Adrenal gland (tissue), 12 donors: ENCODE results near the gene NSUN4. TPM values are rescaled to one million over a fixed set of nuclear protein-coding genes. Genes with fewer than 3 reads are reported as not detected.

Experiments used
- DNase-seq, 7 donors: peaks; one replicate each; pipeline ENCODE4 v3.0.0-alpha.2; 2019 to 2020
- H3K27ac ChIP-seq, 5 donors: fragments of 200-600 bp; sonication (generic) in 4 of 5; 1 replicate in 3 of 5; 2 replicates in 2 of 5; pipeline versions ENCODE4 v1.5.1 to v1.8.0; 2016 to 2020; ENCODE audit warnings: mild to moderate bottlenecking in 1 of 5
- H3K27me3 ChIP-seq: fragments of 200-600 bp; 2 replicates; pipeline ENCODE4 v1.8.0; 2021
- H3K36me3 ChIP-seq, 2 donors: fragments of 200-600 bp; replicated peaks in 1 of 2; 1 replicate in 1 of 2; 2 replicates in 1 of 2; pipeline versions ENCODE4 v1.5.1 to v1.8.0; 2018 to 2022
- H3K4me1 ChIP-seq, 2 donors: fragments of 200-600 bp; replicated peaks in 1 of 2; 1 replicate in 1 of 2; 2 replicates in 1 of 2; pipeline versions ENCODE4 v1.5.1 to v1.8.0; 2018 to 2021
- H3K4me3 ChIP-seq, 4 donors: fragments of 200-600 bp; sonication (generic) in 3 of 4; one replicate each; pipeline ENCODE4 v1.5.1; 2016 to 2018
- H3K9me3 ChIP-seq, 3 donors: fragments of 200-600 bp; sonication (generic) in 1 of 3; replicated peaks in 1 of 3; 1 replicate in 2 of 3; 2 replicates in 1 of 3; pipeline versions ENCODE4 v1.5.1 to v1.8.0; 2016 to 2021
- POLR2A ChIP-seq, 2 donors: fragments of 450-650 bp; IDR thresholded peaks; one replicate each; pipeline ENCODE4 v1.6.1; 2017; ENCODE audit warnings: antibody characterized with exemption in 2 of 2, mild to moderate bottlenecking in 2 of 2, moderate library complexity in 1 of 2
- WGBS, 4 donors: extraction: QIAGEN DNeasy Blood & Tissue Kit in 2 of 4; methylation state at CpG; one replicate each; pipeline versions ENCODE4 v1.1.5 to v1.1.7; 2013 to 2017; 5-methylcytosine and 5-hydroxymethylcytosine counted together
- intact Hi-C, 2 donors: fragments of 100-400 bp; cut with DNase I; formaldehyde crosslinking; loops; one replicate each; pipeline versions ENCODE4 v1.14.1 to v1.15.0; 2022 to 2023
- polyA plus RNA-seq, 3 donors: library from polyadenylated mRNA; stranded (reverse); fragments of 200-250 nt in 2 of 3; fragments of 350-450 nt in 1 of 3; fragmentation: Illumina TruSeq in 1 of 3; extraction: RNeasy Lipid Tissue Mini Kit (QIAGEN cat#74804) in 1 of 3; gene quantifications; one replicate each; pipeline ENCODE4 v1.2.3, GENCODE V29; 2013 to 2014
- total RNA-seq, 9 donors: library from RNA; depleted of rRNA in 4 of 9; stranded (reverse); fragments of >200 nt in 4 of 9; fragments of 120-200 nt in 1 of 9; fragmentation: NEBNext Ultra II Directional in 1 of 9; extraction: Animal tissue kit (Norgen Biotek cat#: 25700) in 1 of 9; gene quantifications; one replicate each; pipeline versions ENCODE4 v1.1.0 to v1.2.4, GENCODE V29; 2013 to 2023
- TF ChIP-seq, protein P1 (sequence below), 6 experiments: fragments of 450-650 bp in 4 of 6; fragments of 200-600 bp in 2 of 6; sonication (generic) in 1 of 6; IDR thresholded peaks; 1 replicate in 5 of 6; 2 replicates in 1 of 6; pipeline versions ENCODE4 v1.5.1 to v1.8.0; 2016 to 2021; ENCODE audit warnings: antibody characterized with exemption in 6 of 6, mild to moderate bottlenecking in 2 of 6, moderate library complexity in 1 of 6
- donor health status: healthy with polysubstance abuse.
- donor health status: Bipolar disorder and iron deficiency.
- donor health status: DM: yes; HTN: yes; CAD: no.
- donor health status: DM: no; HTN: no; CAD: no.
- donor health status: DM: no; HTN: no; CAD: no.
- donor health status: DM: yes; HTN: yes; CAD: no.

Gene NSUN4
- total and polyA plus RNA-seq, 12 donors: 13.8 to 46.1 (median 37.2) TPM

DNA sequence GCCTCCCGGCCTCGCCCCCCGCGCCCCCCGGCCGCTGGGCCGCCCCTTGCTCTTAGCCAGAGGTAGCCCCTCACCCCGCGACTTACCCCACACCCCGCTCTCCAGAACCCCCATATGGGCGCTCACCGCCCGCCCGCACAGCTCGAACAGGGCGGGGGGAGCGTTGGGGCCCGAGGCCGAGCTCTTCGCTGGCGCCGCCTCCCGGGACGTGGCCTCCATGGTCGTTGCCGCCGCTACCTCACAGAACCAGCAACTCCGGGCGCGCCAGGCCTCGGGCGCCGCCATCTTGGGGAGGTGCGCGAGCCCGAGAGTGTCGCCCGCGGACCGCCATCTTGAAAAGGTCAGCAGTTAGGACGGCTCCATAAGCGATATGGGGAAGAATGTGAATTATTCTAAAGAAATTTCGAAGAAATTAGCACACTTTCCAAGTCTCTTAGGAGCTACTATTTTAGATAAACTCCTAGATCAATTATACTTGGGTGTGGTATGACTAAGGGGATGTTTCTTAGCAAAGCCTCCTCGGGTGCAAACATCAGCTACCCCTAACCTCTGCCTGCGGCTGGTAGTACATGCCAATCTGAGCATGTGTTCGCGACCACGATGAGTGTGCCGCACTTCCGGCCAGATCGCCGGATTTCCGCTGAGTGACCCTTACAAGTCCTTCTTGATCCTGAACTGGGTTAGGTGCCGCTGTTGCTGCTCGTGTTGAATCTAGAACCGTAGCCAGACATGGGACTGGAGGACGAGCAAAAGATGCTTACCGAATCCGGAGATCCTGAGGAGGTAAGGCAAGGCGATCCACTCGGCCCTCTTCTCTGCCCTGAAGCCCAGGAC is 37.4 kb upstream of the NSUN4 start, which contains the start of the genes LRRC41 and UQCRH:
Gene LRRC41, minus strand, starts transcription at position 579 of the 834 bp plus-strand sequence. Its CDS starts 294 bp downstream, at position 285.
Gene UQCRH, plus strand, starts transcription at position 661 of the 834 bp plus-strand sequence. Its CDS starts 69 bp downstream, at position 730.
- Histone ChIP-seq H3K36me3 (no peaks in the 10 kb centered on the region), H3K9me3 (no peaks in the 10 kb centered on the region), H3K27ac (peak within 1 kb of the TSS; percentile 93 to 99 (median 99)), H3K27me3 (no peaks in the 10 kb centered on the region), H3K4me3 (peak within 1 kb of the TSS; percentile 66 to 90 (median 82)), H3K4me1 (peaks cover 32 to 59% of the 10 kb centered on the region in 2 donors)
- intact Hi-C loops: no loop called here
- peak; percentile 91 to 98 (median 97) for DNase-seq
- WGBS, 4 donors: 0 to 1% (median 0%) methylated on average over 15 to 61 of the region's 61 CpGs
- TF ChIP-seq, protein P1, sequence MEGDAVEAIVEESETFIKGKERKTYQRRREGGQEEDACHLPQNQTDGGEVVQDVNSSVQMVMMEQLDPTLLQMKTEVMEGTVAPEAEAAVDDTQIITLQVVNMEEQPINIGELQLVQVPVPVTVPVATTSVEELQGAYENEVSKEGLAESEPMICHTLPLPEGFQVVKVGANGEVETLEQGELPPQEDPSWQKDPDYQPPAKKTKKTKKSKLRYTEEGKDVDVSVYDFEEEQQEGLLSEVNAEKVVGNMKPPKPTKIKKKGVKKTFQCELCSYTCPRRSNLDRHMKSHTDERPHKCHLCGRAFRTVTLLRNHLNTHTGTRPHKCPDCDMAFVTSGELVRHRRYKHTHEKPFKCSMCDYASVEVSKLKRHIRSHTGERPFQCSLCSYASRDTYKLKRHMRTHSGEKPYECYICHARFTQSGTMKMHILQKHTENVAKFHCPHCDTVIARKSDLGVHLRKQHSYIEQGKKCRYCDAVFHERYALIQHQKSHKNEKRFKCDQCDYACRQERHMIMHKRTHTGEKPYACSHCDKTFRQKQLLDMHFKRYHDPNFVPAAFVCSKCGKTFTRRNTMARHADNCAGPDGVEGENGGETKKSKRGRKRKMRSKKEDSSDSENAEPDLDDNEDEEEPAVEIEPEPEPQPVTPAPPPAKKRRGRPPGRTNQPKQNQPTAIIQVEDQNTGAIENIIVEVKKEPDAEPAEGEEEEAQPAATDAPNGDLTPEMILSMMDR (IDR thresholded peaks at IDR 0.05): peak in 1 of 6 experiments; percentile 4
- TF ChIP-seq POLR2A (IDR thresholded peaks at IDR 0.05): peak; percentile 96 to 97

DNA sequence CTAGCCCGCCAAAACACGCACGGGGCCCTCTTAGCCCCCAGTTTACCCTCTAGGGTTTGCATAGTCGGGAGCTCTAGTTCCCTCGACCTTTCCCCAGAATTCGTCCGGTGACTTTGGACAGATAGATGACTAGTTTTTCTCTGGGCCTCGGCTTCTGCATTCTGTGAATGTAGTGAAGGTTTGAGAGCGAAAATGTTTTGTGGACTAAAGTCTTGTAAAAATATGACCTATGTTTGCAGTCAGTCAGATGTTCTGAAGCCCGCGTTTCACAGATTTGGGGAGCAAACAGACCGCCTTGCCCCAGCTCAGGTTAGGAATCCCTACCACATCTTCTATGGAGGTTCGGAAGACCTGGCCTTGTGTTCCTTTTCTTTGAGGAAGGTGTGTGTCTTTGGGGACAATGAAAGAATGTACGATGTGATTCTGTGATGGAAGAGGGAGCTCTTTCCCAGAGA is 36.7 kb upstream of the NSUN4 start:
- no peak for TF ChIP-seq POLR2A (IDR thresholded peaks at IDR 0.05)
- TF ChIP-seq, protein P1 (IDR thresholded peaks at IDR 0.05): no peak
- Histone ChIP-seq H3K36me3 (no peaks in the 10 kb centered on the region), H3K4me1 (peaks cover 26 to 59% of the 10 kb centered on the region in 2 donors), H3K9me3 (no peaks in the 10 kb centered on the region), H3K27me3 (no peaks in the 10 kb centered on the region), H3K27ac (peak overlapping the region; percentile 93 to 99 (median 99)), H3K4me3 (peak overlapping the region; percentile 32 to 87 (median 66))
- no peak for DNase-seq
- WGBS, 4 donors: 0 to 1% (median 0%) methylated on average over 13 to 14 of the region's 14 CpGs
- intact Hi-C loops: no loop called here

DNA sequence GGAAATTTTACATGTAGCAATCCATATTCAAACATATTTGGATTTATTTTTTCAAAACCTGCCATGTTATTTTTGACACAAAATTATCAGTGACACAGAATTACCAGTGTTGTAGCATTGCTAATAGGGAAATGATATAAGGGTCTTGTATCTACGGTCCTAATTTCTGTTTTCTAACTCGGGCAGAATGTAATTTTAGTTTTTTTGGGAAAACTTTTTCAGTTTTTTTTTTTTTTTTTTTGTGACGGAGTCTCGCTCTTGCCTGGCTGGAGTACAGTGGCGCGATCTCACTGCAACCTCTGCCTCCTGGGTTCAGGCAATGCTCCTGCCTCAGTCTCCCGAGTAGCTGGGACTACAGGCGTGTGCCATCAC is 34.5 kb upstream of the NSUN4 start:
- TF ChIP-seq POLR2A (IDR thresholded peaks at IDR 0.05): no peak
- TF ChIP-seq, protein P1 (IDR thresholded peaks at IDR 0.05): no peak
- Histone ChIP-seq H3K4me1 (peaks cover 16 to 38% of the 10 kb centered on the region in 2 donors), H3K4me3 (no peak overlapping the region), H3K36me3 (peaks cover 0 to 16% of the 10 kb centered on the region in 2 donors), H3K9me3 (no peaks in the 10 kb centered on the region), H3K27ac (no peak overlapping the region), H3K27me3 (no peaks in the 10 kb centered on the region)
- WGBS, 4 donors: 92 to 93% (median 92%) methylated on average over 8 of the region's 8 CpGs
- no peak for DNase-seq
- intact Hi-C loops: no loop called here

DNA sequence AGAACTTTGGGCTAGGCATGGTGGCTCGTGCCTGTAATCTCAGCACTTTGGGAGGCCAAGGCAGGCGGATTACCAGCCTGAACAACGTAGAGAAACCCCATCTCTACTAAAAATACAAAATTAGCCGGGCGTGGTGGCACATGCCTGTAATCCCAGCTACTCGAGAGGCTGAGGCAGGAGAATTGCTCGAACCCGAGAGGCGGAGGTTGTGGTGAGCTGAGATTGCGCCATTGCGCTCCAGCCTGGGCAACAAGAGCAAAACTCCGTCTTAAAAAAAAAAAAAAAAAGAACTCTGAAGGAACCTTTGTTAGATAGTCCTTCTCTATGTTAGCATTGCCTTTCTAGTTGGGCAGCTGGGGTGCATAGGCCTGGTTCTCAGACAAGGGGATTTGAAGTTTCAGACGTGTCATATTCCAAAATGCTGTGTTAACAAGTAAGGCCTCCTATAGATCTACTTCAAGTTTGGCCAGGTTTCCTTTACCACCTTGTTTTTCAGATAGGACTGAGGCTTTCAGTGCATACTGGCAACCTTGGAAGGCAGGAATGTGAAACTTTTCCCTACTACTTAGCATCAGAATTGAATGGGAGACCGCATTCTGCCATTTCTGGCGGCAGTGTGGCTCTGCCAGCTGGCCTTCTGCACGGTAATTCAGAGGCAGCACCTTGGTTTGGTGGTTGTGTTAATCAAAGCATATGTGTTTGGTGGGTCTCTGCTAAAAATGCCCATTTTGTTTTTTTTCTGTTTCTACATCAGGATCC is 31.0 kb upstream of the NSUN4 start:
- Histone ChIP-seq H3K9me3 (no peaks in the 10 kb centered on the region), H3K36me3 (peaks cover 0 to 51% of the 10 kb centered on the region in 2 donors), H3K27ac (no peak overlapping the region), H3K4me3 (no peak overlapping the region), H3K4me1 (peaks cover 3 to 29% of the 10 kb centered on the region in 2 donors), H3K27me3 (no peaks in the 10 kb centered on the region)
- WGBS, 4 donors: 85 to 93% (median 89%) methylated on average over 16 of the region's 16 CpGs
- intact Hi-C loops: no loop called here
- no peak for TF ChIP-seq POLR2A (IDR thresholded peaks at IDR 0.05)
- TF ChIP-seq, protein P1 (IDR thresholded peaks at IDR 0.05): no peak
- DNase-seq: peak in 1 of 7 donors; percentile 34
